HG03060 (cell line): ENCODE data around the gene TTK.

Experiments
- ATAC-seq: cut with Tn5 transposase; IDR thresholded peaks from one replicate; pipeline ENCODE4 v1.9.1; 2021; ENCODE audit warnings: low read depth, moderate number of reproducible peaks; ENCODE audit not compliant: unreplicated experiment

Gene TTK

GRCh38 chr6:80004173-80005072 lies at the start of gene TTK:
TTK (plus strand) TSS chr6:80004649; CDS start chr6:80005844, 1,195 bp downstream.
- peak; percentile 97 for ATAC-seq

GRCh38 chr6:79954849-79955248 lies 49.6 kb upstream of the TTK start:
- ATAC-seq, result no peak

- no peak for ATAC-seq
Observed at GRCh38 chr6:79964607-79965081, 39.8 kb upstream of the TTK start.

GRCh38 chr6:79967178-79967577 lies 37.3 kb upstream of the TTK start:
- ATAC-seq, result no peak

GRCh38 chr6:79969784-79970183 lies 34.7 kb upstream of the TTK start:
- no peak for ATAC-seq

- ATAC-seq, result no peak
Observed at GRCh38 chr6:79971193-79971592, 33.3 kb upstream of the TTK start.

GRCh38 chr6:79981652-79982051 lies 22.8 kb upstream of the TTK start:
- ATAC-seq, result no peak

GRCh38 chr6:79984261-79984660 lies 20.2 kb upstream of the TTK start:
- peak; percentile 47 for ATAC-seq

GRCh38 chr6:79985128-79985527 lies 19.3 kb upstream of the TTK start:
- ATAC-seq, result no peak

GRCh38 chr6:79989641-79990040 lies 14.8 kb upstream of the TTK start:
- no peak for ATAC-seq

GRCh38 chr6:79993012-79993910 lies 11.2 kb upstream of the TTK start:
- no peak for ATAC-seq

- ATAC-seq, result no peak
Observed at GRCh38 chr6:79993911-79994309, 10.5 kb upstream of the TTK start.

- ATAC-seq, result no peak
Observed at GRCh38 chr6:79997728-79998127, 6.7 kb upstream of the TTK start.

- ATAC-seq, result no peak
Observed at GRCh38 chr6:80001337-80001736, 3.1 kb upstream of the TTK start.

GRCh38 chr6:80003826-80004172 lies 650 bp upstream of the TTK start:
- ATAC-seq, result no peak

GRCh38 chr6:80005406-80005805 lies 957 bp downstream of the TTK start:
- no peak for ATAC-seq

- ATAC-seq, result no peak
Observed at GRCh38 chr6:80006541-80006940, 2.1 kb downstream of the TTK start.

- no peak for ATAC-seq
Observed at GRCh38 chr6:80009531-80009930, 5.1 kb downstream of the TTK start.

GRCh38 chr6:80010288-80010687 lies 5.8 kb downstream of the TTK start:
- ATAC-seq, result no peak

- no peak for ATAC-seq
Observed at GRCh38 chr6:80015839-80016435, 11.5 kb downstream of the TTK start.
